Measurements from ENCODE around the gene ANKRD33. TPM values are rescaled to one million over a fixed set of nuclear protein-coding genes. Genes with fewer than 3 reads are reported as not detected.

The ANKRD33 gene
- total RNA-seq, 1 experiment from 2014 or later, result 0.81 TPM

- no peak overlapping the region for H3K18ac ChIP-seq (ENCODE audit: insufficient read length, low read depth, low read length)
- no peak overlapping the region for H2BK12ac ChIP-seq (ENCODE audit: insufficient read length, low read depth, low read length)
- no peaks in the 10 kb centered on the region for H3K9me3 ChIP-seq (ENCODE audit: control insufficient read depth, low read depth, low read length)
- no peak overlapping the region for H2AK5ac ChIP-seq (ENCODE audit: insufficient read length, low read length)
- no peak overlapping the region for H3K27ac ChIP-seq (ENCODE audit: insufficient read length, low read depth, low read length)
- H3K4me1 ChIP-seq (ENCODE audit: insufficient read depth, low read length), result no peaks in the 10 kb centered on the region; the same call in 1 of the 2 replicates
- no peaks in the 10 kb centered on the region for H3K9me3 Mint-ChIP-seq
- no peak overlapping the region for H4K91ac ChIP-seq (ENCODE audit: insufficient read length, low read depth, low read length)
- H3K36me3 Mint-ChIP-seq (ENCODE audit: insufficient read depth in 1 of 3, low read depth in 3 of 3), result no peaks in the 10 kb centered on the region
- no peaks in the 10 kb centered on the region for H3K27me3 ChIP-seq (ENCODE audit: insufficient read depth, low read length)
- H4K8ac ChIP-seq (replicated peaks; ENCODE audit: insufficient read length, low read depth, low read length), result no peak overlapping the region
- H3T11ph ChIP-seq (ENCODE audit: low read length), result no peak overlapping the region
- no peak for TF ChIP-seq CTCF (conservative IDR thresholded peaks at IDR 0.05)
- H3K79me1 ChIP-seq (ENCODE audit: insufficient read depth, low read depth, low read length, poor library complexity, severe bottlenecking), result no peaks in the 10 kb centered on the region
- no peaks in the 10 kb centered on the region for H3K23me2 ChIP-seq (ENCODE audit: insufficient read length, low read depth, low read length, poor library complexity, severe bottlenecking)
- no peak overlapping the region for H3K27ac Mint-ChIP-seq
- no peak overlapping the region for H2BK15ac ChIP-seq (ENCODE audit: low read depth, low read length)
- no peak overlapping the region for H3K23ac ChIP-seq (ENCODE audit: insufficient read length, low read depth, low read length)
- peaks cover 12 to 15% of the 10 kb centered on the region in 2 experiments; a peak in 3 of 4 replicates for H3K4me1 Mint-ChIP-seq
- WGBS (ENCODE audit: extremely low coverage, insufficient read length, low lambda C conversion rate), result no CpG with 5 or more reads among the region's 2 CpGs
- H3K27me3 Mint-ChIP-seq (ENCODE audit: low read depth), result peaks cover 24% of the 10 kb centered on the region
- H3K4me3 Mint-ChIP-seq, result no peak overlapping the region
- no peak overlapping the region for H4K5ac ChIP-seq (ENCODE audit: insufficient read length, low read depth, low read length)
- H3K4ac ChIP-seq (ENCODE audit: low read depth, low read length), result no peak overlapping the region
- no peak overlapping the region for H2BK120ac ChIP-seq (ENCODE audit: low read depth, low read length, poor library complexity, severe bottlenecking)
- H3K9ac ChIP-seq (ENCODE audit: extremely low read depth, insufficient read length, low read length), result no peak overlapping the region
- H3K79me2 ChIP-seq (ENCODE audit: insufficient read depth, low read length), result no peaks in the 10 kb centered on the region
- H2AFZ ChIP-seq (ENCODE audit: low read length), result no peak overlapping the region
- no peaks in the 10 kb centered on the region for H4K20me1 ChIP-seq (ENCODE audit: control insufficient read depth, insufficient read depth, insufficient read length)
- DNase-seq, result no peak
- no peak overlapping the region for H3K4me2 ChIP-seq (ENCODE audit: insufficient read depth, insufficient read length, low read length)
- H2BK5ac ChIP-seq (ENCODE audit: insufficient read length, low read length), result no peak overlapping the region
- no peak overlapping the region for H3K14ac ChIP-seq (ENCODE audit: insufficient read depth, low read length)
- H2BK20ac ChIP-seq (ENCODE audit: low read depth, low read length, poor library complexity, severe bottlenecking), result no peak overlapping the region
- no peak overlapping the region for H3K56ac ChIP-seq (ENCODE audit: insufficient read length, low read depth, low read length)
Observed at GRCh38 chr12:51937926-51938325, 50.0 kb downstream of the ANKRD33 start.

Measured in H9 (cell line).